Thyroid gland (tissue), 4 donors: Measurements from ENCODE around the gene LY6G5B. TPM values are rescaled to one million over a fixed set of nuclear protein-coding genes. Genes with fewer than 3 reads are reported as not detected.

ENCODE experiments used
- DNase-seq, 2 donors: peaks; one replicate each; pipeline ENCODE4 v3.0.0-alpha.2; 2019
- H3K27ac ChIP-seq, 3 donors: fragments of 200-600 bp; sonication (generic); 1 replicate in 2 of 3; 2 replicates in 1 of 3; pipeline ENCODE4 v1.5.1; 2016 to 2019; ENCODE audit warnings: mild to moderate bottlenecking in 1 of 3, moderate library complexity in 1 of 3
- H3K27me3 ChIP-seq: fragments of 200-600 bp; sonication (generic); one replicate; pipeline ENCODE4 v1.5.1; 2019
- H3K36me3 ChIP-seq, 2 donors: fragments of 200-600 bp; sonication (generic); one replicate each; pipeline ENCODE4 v1.5.1; 2016 to 2019
- H3K4me1 ChIP-seq, 2 donors: fragments of 200-600 bp; sonication (generic); one replicate each; pipeline ENCODE4 v1.5.1; 2017 to 2019
- H3K4me3 ChIP-seq, 3 donors: fragments of 200-600 bp; sonication (generic); replicated peaks in 1 of 3; 1 replicate in 2 of 3; 2 replicates in 1 of 3; pipeline ENCODE4 v1.5.1; 2016; ENCODE audit warnings: mild to moderate bottlenecking in 1 of 3
- H3K9me3 ChIP-seq: fragments of 200-600 bp; sonication (generic); one replicate; pipeline ENCODE4 v1.5.1; 2017
- CTCF ChIP-seq, 6 experiments: fragments of 200-600 bp in 3 of 6; fragments of 450-650 bp in 3 of 6; sonication (generic) in 3 of 6; IDR thresholded peaks; one replicate each; pipeline ENCODE4 v1.5.1; 2016 to 2019; ENCODE audit warnings: antibody characterized with exemption in 6 of 6, mild to moderate bottlenecking in 2 of 6, inconsistent platforms in 1 of 6, moderate library complexity in 1 of 6
- POLR2A ChIP-seq, 2 donors: fragments of 450-650 bp; IDR thresholded peaks; one replicate each; pipeline ENCODE4 v1.6.1; 2017; ENCODE audit warnings: antibody characterized with exemption in 2 of 2, mild to moderate bottlenecking in 2 of 2, moderate library complexity in 1 of 2
- WGBS, 2 donors: methylation state at CpG; one replicate each; pipeline ENCODE4 v1.1.5; 2017; 5-methylcytosine and 5-hydroxymethylcytosine counted together
- intact Hi-C: fragments of 100-400 bp; cut with DNase I; formaldehyde crosslinking; loops from one replicate; pipeline ENCODE4 v1.15.1; 2023
- total RNA-seq, 4 donors: library from RNA; depleted of rRNA; stranded (reverse); fragments of >200 nt; gene quantifications; one replicate each; pipeline ENCODE4 v1.2.3, GENCODE V29; 2016

LY6G5B gene
- total RNA-seq, 4 donors from 2014 or later = 4.4 to 11.8 (median 9.4) TPM

- H3K27me3 ChIP-seq = no peaks in the 10 kb centered on the region
- peaks cover 15 to 28% of the 10 kb centered on the region in 2 donors for H3K4me1 ChIP-seq
- H3K36me3 ChIP-seq = no peaks in the 10 kb centered on the region
- H3K27ac ChIP-seq = no peak overlapping the region
- TF ChIP-seq POLR2A (IDR thresholded peaks at IDR 0.05) (no peak), CTCF (IDR thresholded peaks at IDR 0.05) (no peak)
- no peaks in the 10 kb centered on the region for H3K9me3 ChIP-seq
- 72 to 75% methylated on average over 5 of the region's 5 CpGs for WGBS, 2 donors
- H3K4me3 ChIP-seq = no peak overlapping the region
- intact Hi-C loops = no loop called here
- DNase-seq = no peak
Observed at GRCh38 chr6:31710523-31711219, 40.9 kb downstream of the LY6G5B start.

- no peak for DNase-seq
- H3K9me3 ChIP-seq = no peaks in the 10 kb centered on the region
- TF ChIP-seq POLR2A (IDR thresholded peaks at IDR 0.05) = no peak
- TF ChIP-seq CTCF (IDR thresholded peaks at IDR 0.05) = no peak
- intact Hi-C loops = no loop called here
- H3K27ac ChIP-seq = no peak overlapping the region
- no peaks in the 10 kb centered on the region for H3K27me3 ChIP-seq
- no peaks in the 10 kb centered on the region for H3K36me3 ChIP-seq
- H3K4me3 ChIP-seq = no peak overlapping the region
- 65 to 73% methylated on average over 8 of the region's 8 CpGs for WGBS, 2 donors
- peaks cover 15 to 28% of the 10 kb centered on the region in 2 donors for H3K4me1 ChIP-seq
Observed at GRCh38 chr6:31711233-31711632, 41.5 kb downstream of the LY6G5B start.

- no peak overlapping the region for H3K27ac ChIP-seq
- H3K36me3 ChIP-seq = no peaks in the 10 kb centered on the region
- no peaks in the 10 kb centered on the region for H3K9me3 ChIP-seq
- peaks cover 15 to 29% of the 10 kb centered on the region in 2 donors for H3K4me1 ChIP-seq
- H3K27me3 ChIP-seq = no peaks in the 10 kb centered on the region
- H3K4me3 ChIP-seq = no peak overlapping the region
- DNase-seq = no peak
- WGBS, 2 donors = 87 to 93% methylated on average over 8 of the region's 8 CpGs
- intact Hi-C loops = no loop called here
- TF ChIP-seq CTCF (IDR thresholded peaks at IDR 0.05) = no peak
Observed at GRCh38 chr6:31712296-31712695, 42.5 kb downstream of the LY6G5B start.

GRCh38 chr6:31713465-31713864 lies 43.7 kb downstream of the LY6G5B start:
- H3K9me3 ChIP-seq = no peaks in the 10 kb centered on the region
- no peak overlapping the region for H3K4me3 ChIP-seq
- H3K27ac ChIP-seq = peak overlapping the region; percentile 67 to 85 (median 84)
- intact Hi-C loops = no loop called here
- 47 to 89% methylated on average over 2 to 4 of the region's 4 CpGs for WGBS, 2 donors
- DNase-seq = no peak
- peaks cover 22 to 39% of the 10 kb centered on the region in 2 donors for H3K4me1 ChIP-seq
- TF ChIP-seq CTCF (IDR thresholded peaks at IDR 0.05) (no peak), POLR2A (IDR thresholded peaks at IDR 0.05) (no peak)
- H3K27me3 ChIP-seq = no peaks in the 10 kb centered on the region
- H3K36me3 ChIP-seq = no peaks in the 10 kb centered on the region

- Histone ChIP-seq H3K36me3 (no peaks in the 10 kb centered on the region), H3K27ac (peak overlapping the region; percentile 67 to 85 (median 84)), H3K9me3 (no peaks in the 10 kb centered on the region), H3K4me1 (peaks cover 29 to 45% of the 10 kb centered on the region in 2 donors), H3K27me3 (no peaks in the 10 kb centered on the region), H3K4me3 (no peak overlapping the region)
- intact Hi-C loops = no loop called here
- peak; percentile 62 to 65 for DNase-seq
- 17 to 33% methylated on average over 5 of the region's 5 CpGs for WGBS, 2 donors
- TF ChIP-seq POLR2A (IDR thresholded peaks at IDR 0.05) = no peak
- no peak for TF ChIP-seq CTCF (IDR thresholded peaks at IDR 0.05)
Observed at GRCh38 chr6:31713991-31714684, 44.4 kb downstream of the LY6G5B start.
